Stimulated activated CD8-positive, alpha-beta memory T cell treated with anti-CD3 and anti-CD28 coated beads, Interleukin-15, amount 100 ng/mL, for 24 hours (primary cell): ENCODE results near the gene RELN.

Source experiments
- DNase-seq: peaks from one replicate; pipeline ENCODE4 v3.0.0-alpha.2; 2020; ENCODE audit warnings: low read depth

Gene RELN

GRCh38 chr7:103480771-103481170 lies 508.7 kb downstream of the RELN start:
- no peak for DNase-seq

- no peak for DNase-seq
These were observed 514.5 kb downstream of the RELN start for GRCh38 chr7:103474956-103475355.

- no peak for DNase-seq
These were observed 520.1 kb downstream of the RELN start for GRCh38 chr7:103469095-103469948.

- no peak for DNase-seq
These were observed 522.6 kb downstream of the RELN start for GRCh38 chr7:103466814-103467213.

GRCh38 chr7:103462358-103462757 lies 527.1 kb downstream of the RELN start:
- no peak for DNase-seq

DNA sequence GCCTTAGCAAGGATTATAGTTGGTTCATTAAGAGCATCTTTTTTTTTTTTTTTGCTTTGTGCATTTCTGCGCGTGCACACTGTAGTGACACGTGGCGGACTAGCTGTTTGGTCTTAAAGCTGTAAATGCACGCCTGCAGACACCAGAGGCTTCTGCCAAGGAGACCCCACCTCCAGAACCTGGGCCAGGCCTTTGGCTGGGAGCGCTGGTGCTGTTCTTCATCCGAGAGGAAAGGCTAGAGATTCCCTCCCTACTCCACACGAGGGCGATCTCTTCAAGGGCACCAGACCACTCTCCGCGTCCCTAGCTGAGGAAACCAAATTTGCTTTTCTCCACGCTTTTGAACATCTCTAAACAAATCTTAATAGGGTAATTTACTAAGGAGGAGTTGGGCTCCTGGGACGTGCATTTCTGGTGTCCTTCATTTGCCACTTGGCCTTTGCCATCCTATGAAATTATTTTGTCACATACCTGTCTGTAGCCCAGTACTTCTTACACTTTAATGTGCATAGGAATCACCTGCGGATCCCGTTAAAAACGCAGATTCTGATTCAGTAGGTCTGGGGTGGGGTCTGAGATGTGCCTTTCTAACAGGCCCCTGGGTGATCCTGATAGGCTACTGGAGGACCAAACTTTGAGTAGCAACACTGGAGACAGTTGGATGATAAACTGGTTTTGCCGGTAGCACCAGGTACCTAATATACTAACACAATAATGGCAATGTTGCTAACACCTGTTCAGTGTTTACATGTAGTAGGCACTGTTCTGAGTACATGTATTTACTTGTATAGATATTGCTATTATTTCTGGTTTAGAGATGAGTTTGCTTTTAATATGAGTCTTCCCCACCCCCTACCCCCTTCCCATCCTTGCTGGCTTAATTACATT lies 542.1 kb downstream of the RELN start:
- no peak for DNase-seq

DNA sequence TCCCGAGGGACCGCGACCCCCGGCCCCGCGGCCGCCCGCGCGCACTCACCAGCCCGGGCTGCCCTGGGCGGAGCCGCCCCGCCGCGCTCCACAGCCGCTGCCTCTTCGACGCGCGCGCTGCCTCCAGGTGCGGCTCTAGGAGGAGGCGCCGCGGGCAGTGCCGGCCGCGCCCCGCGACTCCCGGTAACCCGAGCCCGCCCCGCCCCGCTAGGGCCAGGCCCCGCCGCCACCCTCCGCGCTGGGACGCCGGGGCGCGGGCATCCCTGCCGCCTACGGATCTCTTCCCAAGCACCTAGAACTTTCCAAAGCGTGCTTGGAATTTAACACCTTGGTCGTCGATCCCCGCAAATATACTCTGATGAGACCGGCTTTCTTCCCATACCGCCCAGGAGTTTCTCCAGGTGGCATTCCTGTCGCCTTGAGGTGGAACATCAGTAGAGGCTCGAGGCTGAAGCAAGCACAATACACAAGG lies 543.4 kb downstream of the RELN start, which contains the start of gene SLC26A5:
Gene SLC26A5 (minus strand): TSS at position 159 of the 472 bp plus-strand sequence. CDS start 24,693 bp downstream, outside the sequence.
- DNase-seq, result no peak

GRCh38 chr7:103445228-103446048 lies 544.0 kb downstream of the RELN start:
- no peak for DNase-seq

- no peak for DNase-seq
These were observed 549.8 kb downstream of the RELN start for GRCh38 chr7:103439661-103440060.

DNA sequence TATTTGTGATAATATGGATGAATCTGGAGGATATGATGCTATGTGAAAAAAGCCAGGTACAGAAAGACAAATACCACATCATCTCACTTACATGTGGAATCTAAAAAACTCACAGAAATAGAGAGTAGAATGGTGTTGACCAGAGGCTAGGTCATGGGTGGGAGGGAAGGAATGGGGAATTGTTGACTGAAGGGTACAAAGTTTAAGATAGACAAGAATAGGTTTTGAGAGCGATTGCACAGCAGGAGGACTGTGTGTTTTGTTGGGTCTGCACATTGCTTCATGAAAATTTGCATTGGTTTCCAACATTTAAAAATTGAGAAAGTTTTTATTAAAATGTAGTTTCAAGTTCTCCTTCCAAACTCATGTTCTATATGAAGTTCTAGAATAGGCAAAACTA lies 551.8 kb downstream of the RELN start:
- DNase-seq, result no peak

DNA sequence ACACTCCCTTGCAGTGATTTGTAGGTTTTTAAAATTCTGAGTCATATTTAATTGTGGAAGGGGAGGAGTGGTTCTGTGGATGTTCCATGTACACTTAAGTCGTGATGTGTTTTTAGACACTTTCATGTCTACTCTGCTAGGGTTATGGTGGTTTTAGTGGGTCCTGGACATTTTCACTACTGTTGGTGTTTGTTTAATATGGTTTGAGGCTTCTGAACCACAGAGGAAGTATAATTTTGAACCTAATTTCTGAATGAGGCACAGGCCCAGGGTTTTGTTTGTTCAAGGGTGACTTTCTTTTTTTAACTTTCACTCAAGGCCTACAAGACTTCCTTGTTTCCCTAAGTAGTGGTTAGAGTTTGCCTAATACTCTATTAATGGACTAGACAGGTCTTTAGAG lies 556.7 kb downstream of the RELN start:
- DNase-seq, result no peak

GRCh38 chr7:103425177-103425576 lies 564.3 kb downstream of the RELN start:
- DNase-seq, result no peak

GRCh38 chr7:103423467-103424179 lies 565.8 kb downstream of the RELN start:
- DNase-seq, result no peak
